WTC11 (cell line): ENCODE data around the gene ARSH. TPM values are rescaled to one million over a fixed set of nuclear protein-coding genes. Genes with fewer than 3 reads are reported as not detected.
"Not testable (repeated sequence)": the region's sequence is repeated elsewhere in the genome, so short reads cannot be mapped to it uniquely, and the experiment has no call there.

Experiments used
- ATAC-seq: fragments of 200-7000 bp; cut with Tn5 transposase; 2 replicates; pipeline ENCODE4 v1.10.0; 2021; ENCODE audit warnings: mild to moderate bottlenecking, moderate library complexity
- CTCF ChIA-PET: fragments of 300-600 bp; sonication (Branson Sonifier 250); formaldehyde crosslinking; loops from one replicate; lab custom pipeline; 2021; ENCODE audit warnings: antibody characterized with exemption; lab: Charles Lee
- POLR2A ChIA-PET: fragments of 350-600 bp; sonication (Branson Sonifier 250); formaldehyde crosslinking; loops from one replicate; lab custom pipeline; 2021; ENCODE audit warnings: antibody characterized with exemption; lab: Charles Lee
- DNase-seq: peaks from one replicate; pipeline ENCODE4 v3.0.0; 2021; ENCODE audit warnings: low spot score
- H3K27ac Mint-ChIP-seq: 2 replicates; pipeline ENCODE4 v1.8.0; 2021; ENCODE audit warnings: mixed read lengths
- H3K27me3 Mint-ChIP-seq: 2 replicates; pipeline ENCODE4 v1.8.0; 2021; ENCODE audit warnings: low read depth, mild to moderate bottlenecking, moderate library complexity, mixed read lengths
- H3K36me3 Mint-ChIP-seq: 2 replicates; pipeline ENCODE4 v1.8.0; 2021; ENCODE audit warnings: mixed read lengths
- H3K4me1 Mint-ChIP-seq: 2 replicates; pipeline ENCODE4 v1.8.0; 2022; ENCODE audit warnings: mixed read lengths
- H3K4me3 Mint-ChIP-seq: 2 replicates; pipeline ENCODE4 v1.8.0; 2021; ENCODE audit warnings: mild to moderate bottlenecking, moderate library complexity, mixed read lengths
- H3K9me3 Mint-ChIP-seq: 2 replicates; pipeline ENCODE4 v1.8.0; 2021; ENCODE audit warnings: mixed read lengths
- ESRRA ChIP-seq: sonication (generic); formaldehyde crosslinking; IDR thresholded peaks from 2 replicates; pipeline ENCODE4 v1.8.1; 2022; ENCODE audit warnings: mild to moderate bottlenecking, missing genetic modification reagents, borderline replicate concordance
- ETV6 ChIP-seq: sonication (generic); formaldehyde crosslinking; IDR thresholded peaks from 2 replicates; pipeline ENCODE4 v1.8.1; 2022; ENCODE audit warnings: mild to moderate bottlenecking, missing genetic modification reagents
- FOXK1 ChIP-seq: sonication (generic); formaldehyde crosslinking; IDR thresholded peaks from 2 replicates; pipeline ENCODE4 v1.8.0; 2022; ENCODE audit warnings: mild to moderate bottlenecking, moderate library complexity, missing genetic modification reagents
- FOXP1 ChIP-seq: sonication (generic); formaldehyde crosslinking; IDR thresholded peaks from 2 replicates; pipeline ENCODE4 v1.8.0; 2022; ENCODE audit warnings: missing genetic modification reagents, mild to moderate bottlenecking, moderate library complexity, borderline replicate concordance
- IRF1 ChIP-seq: sonication (generic); formaldehyde crosslinking; IDR thresholded peaks from 2 replicates; pipeline ENCODE4 v1.8.0; 2023; ENCODE audit warnings: missing genetic modification reagents
- JAZF1 ChIP-seq: fragments of 250-450 bp; sonication (Bioruptor Pico); IDR thresholded peaks from 2 replicates; pipeline ENCODE4 v1.9.0; 2021; ENCODE audit warnings: moderate library complexity, mild to moderate bottlenecking, inconsistent platforms
- MAX ChIP-seq: sonication (generic); formaldehyde crosslinking; IDR thresholded peaks from 2 replicates; pipeline ENCODE4 v1.8.0; 2022; ENCODE audit warnings: mild to moderate bottlenecking, missing genetic modification reagents
- NFE2L1 ChIP-seq: sonication (generic); formaldehyde crosslinking; IDR thresholded peaks from 2 replicates; pipeline ENCODE4 v1.8.1; 2023; ENCODE audit warnings: missing genetic modification reagents
- NR3C1 ChIP-seq: sonication (generic); formaldehyde crosslinking; conservative IDR thresholded peaks from 2 replicates; pipeline ENCODE4 v1.8.1; 2023; ENCODE audit warnings: low read depth, mild to moderate bottlenecking, missing genetic modification reagents
- SOX15 ChIP-seq: fragments of 250-450 bp; sonication (Bioruptor Pico); IDR thresholded peaks from 2 replicates; pipeline ENCODE4 v1.9.0; 2021; ENCODE audit warnings: mild to moderate bottlenecking
- USF1 ChIP-seq: sonication (generic); formaldehyde crosslinking; IDR thresholded peaks from 2 replicates; pipeline ENCODE4 v1.8.0; 2022; ENCODE audit warnings: mild to moderate bottlenecking, missing genetic modification reagents
- ZBTB21 ChIP-seq: sonication (generic); formaldehyde crosslinking; IDR thresholded peaks from 2 replicates; pipeline ENCODE4 v1.8.1; 2023; ENCODE audit warnings: mild to moderate bottlenecking, missing genetic modification reagents, borderline replicate concordance
- ZNF219 ChIP-seq: sonication (generic); formaldehyde crosslinking; IDR thresholded peaks from 2 replicates; pipeline ENCODE4 v1.8.0; 2023; ENCODE audit warnings: missing genetic modification reagents, mild to moderate bottlenecking, borderline replicate concordance
- ZSCAN18 ChIP-seq: fragments of 250-450 bp; sonication (Bioruptor Pico); IDR thresholded peaks from 2 replicates; pipeline ENCODE4 v2.1.2; 2022; ENCODE audit warnings: mild to moderate bottlenecking, moderate library complexity
- total RNA-seq: library from RNA; stranded (reverse); gene quantifications from 3 replicates; pipeline ENCODE4 v1.2.3, GENCODE V29; 2021
- TF ChIP-seq, protein P1 (sequence below): fragments of 250-450 bp; sonication (Bioruptor Pico); IDR thresholded peaks from 2 replicates; pipeline ENCODE4 v1.9.0; 2021; ENCODE audit warnings: mild to moderate bottlenecking

The ARSH gene
- total RNA-seq, 1 experiment from 2014 or later, result not detected

DNA sequence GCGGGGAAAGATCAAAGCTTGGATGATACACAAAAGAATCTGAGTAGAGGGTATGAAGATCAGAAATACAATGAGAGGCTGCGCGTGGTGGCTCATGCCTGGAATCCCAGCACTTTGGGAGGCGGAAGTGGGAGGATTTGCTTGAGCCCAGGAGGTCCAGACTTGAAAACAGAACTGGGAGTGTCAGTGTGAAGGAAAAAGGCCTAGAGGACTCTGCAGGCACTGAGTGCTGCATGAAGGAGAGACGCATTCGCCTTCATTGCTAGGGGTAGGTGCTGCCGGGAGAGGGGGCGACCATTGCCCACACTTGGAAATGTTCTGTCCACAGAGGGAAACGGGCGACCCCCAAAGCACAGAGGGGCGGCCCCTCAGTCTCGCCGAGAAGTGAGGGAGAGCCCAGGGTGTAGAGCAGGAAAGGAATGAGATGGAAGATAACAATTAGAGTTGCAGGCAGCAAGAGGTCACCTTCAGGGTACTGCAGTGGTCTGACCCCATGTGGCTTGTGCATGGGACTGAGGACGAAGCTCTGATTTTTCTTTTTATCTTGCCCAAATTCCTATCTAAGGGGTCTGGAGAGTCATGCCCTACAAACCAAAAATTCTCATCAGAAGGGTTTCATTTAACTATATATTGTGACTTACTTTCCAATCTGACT is 45.4 kb upstream of the ARSH start:
- ChIA-PET CTCF (no interaction called here), POLR2A (no interaction called here)
- Mint-ChIP-seq H3K27ac (peak overlapping the region; percentile 88), H3K9me3 (no peaks in the 10 kb centered on the region), H3K4me3 (peak overlapping the region; percentile 33), H3K27me3 (no peaks in the 10 kb centered on the region), H3K36me3 (peaks cover 7% of the 10 kb centered on the region), H3K4me1 (peaks cover 36% of the 10 kb centered on the region)
- DNase-seq (no peak), ATAC-seq (peak; percentile 61)
- TF ChIP-seq ZSCAN18, result no peak
- TF ChIP-seq MAX (CRISPR knock-in tag), result 0 out of 2 replicates have a peak, but pooled peaks have one; percentile 18

DNA sequence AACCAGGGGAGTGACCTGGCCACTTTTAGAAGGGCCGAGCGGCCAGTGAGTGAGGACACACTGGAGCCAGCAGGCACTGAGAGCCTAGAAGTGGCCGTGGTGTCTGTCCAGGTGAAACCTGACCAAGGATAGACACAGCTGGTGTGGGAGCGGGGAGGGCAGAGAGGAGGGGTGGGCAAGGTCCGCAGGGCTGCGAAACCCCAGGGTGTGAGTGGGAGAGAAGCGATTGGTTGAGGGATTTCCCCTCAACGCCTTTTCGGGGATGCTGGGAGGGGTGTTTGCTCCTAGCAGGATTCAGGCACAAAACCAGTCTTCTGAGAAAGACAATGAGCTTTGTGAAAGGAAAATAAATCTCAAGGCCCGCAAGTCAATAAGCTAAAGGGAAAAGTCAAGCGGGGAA is 44.0 kb upstream of the ARSH start:
- TF ChIP-seq USF1, result no peak
- no peak for TF ChIP-seq ESRRA (CRISPR knock-in tag)
- TF ChIP-seq NR3C1, result no peak
- no peak for TF ChIP-seq FOXK1 (CRISPR knock-in tag)
- no peak for TF ChIP-seq SOX15 (CRISPR knock-in tag)
- TF ChIP-seq ETV6 (CRISPR knock-in tag), result no peak
- no peak for TF ChIP-seq IRF1 (CRISPR knock-in tag)
- TF ChIP-seq NFE2L1 (CRISPR knock-in tag), result no peak
- TF ChIP-seq ZBTB21, result no peak
- TF ChIP-seq MAX (CRISPR knock-in tag), result no peak
- TF ChIP-seq ZNF219 (CRISPR knock-in tag), result no peak
- TF ChIP-seq FOXP1, result no peak
- no peak for TF ChIP-seq JAZF1 (CRISPR knock-in tag)
- TF ChIP-seq, protein P1, sequence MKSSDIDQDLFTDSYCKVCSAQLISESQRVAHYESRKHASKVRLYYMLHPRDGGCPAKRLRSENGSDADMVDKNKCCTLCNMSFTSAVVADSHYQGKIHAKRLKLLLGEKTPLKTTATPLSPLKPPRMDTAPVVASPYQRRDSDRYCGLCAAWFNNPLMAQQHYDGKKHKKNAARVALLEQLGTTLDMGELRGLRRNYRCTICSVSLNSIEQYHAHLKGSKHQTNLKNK (CRISPR knock-in tag), result no peak
- H3K4me3 Mint-ChIP-seq, result peak overlapping the region; percentile 24; the same call in 1 of the 2 replicates
- peak; percentile 11 for DNase-seq
- H3K27ac Mint-ChIP-seq, result peak overlapping the region; percentile 95
- H3K4me1 Mint-ChIP-seq, result peaks cover 37% of the 10 kb centered on the region
- H3K9me3 Mint-ChIP-seq, result no peaks in the 10 kb centered on the region
- ChIA-PET POLR2A (no interaction called here), CTCF (no interaction called here)
- ATAC-seq, result peak; percentile 32
- H3K36me3 Mint-ChIP-seq, result peaks cover 5% of the 10 kb centered on the region
- H3K27me3 Mint-ChIP-seq, result no peaks in the 10 kb centered on the region

GRCh38 chrX:2963449-2963848 is 42.9 kb upstream of the ARSH start:
- DNase-seq, CTCF ChIA-PET, H3K27me3 Mint-ChIP-seq, H3K36me3 Mint-ChIP-seq, ATAC-seq, POLR2A ChIA-PET, H3K27ac Mint-ChIP-seq, H3K9me3 Mint-ChIP-seq: not testable (repeated sequence)
- Mint-ChIP-seq H3K4me3 (peak overlapping the region; percentile 48; the same call in 1 of the 2 replicates), H3K4me1 (peaks cover 46% of the 10 kb centered on the region)

DNA sequence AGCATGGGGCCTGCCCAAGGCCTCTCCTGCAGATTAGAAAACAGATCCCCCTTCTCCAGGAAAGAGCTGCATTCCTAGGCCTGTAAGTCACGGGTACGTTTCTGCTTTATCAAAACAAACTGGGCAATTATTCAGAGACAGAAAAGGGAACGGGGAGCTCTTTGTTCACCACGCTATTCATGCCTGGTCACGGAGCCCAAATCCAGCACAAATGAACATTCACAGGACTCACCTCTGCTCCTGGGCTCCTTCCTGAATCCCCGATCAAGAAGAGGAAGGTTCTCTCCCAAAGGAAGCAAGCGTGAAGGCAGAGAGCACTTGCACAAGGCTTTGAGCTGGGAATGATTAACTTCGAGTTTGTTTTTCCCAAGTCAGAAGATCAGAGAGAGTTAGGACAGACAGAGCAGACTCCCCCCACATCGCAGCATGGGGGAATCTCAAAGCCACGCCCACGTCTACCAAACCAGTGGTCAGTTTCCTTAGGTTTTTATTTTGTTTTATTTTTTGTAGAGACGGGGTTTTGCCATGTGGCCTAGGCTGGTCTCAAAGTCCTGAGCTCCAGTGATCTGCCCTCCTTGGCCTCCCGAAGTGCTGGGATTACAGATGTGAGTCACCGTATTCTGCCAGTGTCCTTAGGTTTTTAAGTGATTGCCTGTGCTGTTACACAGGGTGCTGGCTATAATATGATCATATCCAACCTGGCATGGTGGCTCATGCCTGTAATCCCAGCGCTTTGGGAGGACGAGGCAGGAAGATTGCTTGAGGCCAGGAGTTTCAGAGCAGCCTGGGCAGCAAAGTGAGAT is 42.2 kb upstream of the ARSH start:
- peaks cover 53% of the 10 kb centered on the region for H3K4me1 Mint-ChIP-seq
- H3K9me3 Mint-ChIP-seq, POLR2A ChIA-PET, DNase-seq, CTCF ChIA-PET, H3K36me3 Mint-ChIP-seq, H3K27me3 Mint-ChIP-seq: not testable (repeated sequence)
- H3K27ac Mint-ChIP-seq, result peak overlapping the region; percentile 71
- ATAC-seq, result peak; percentile 10; the same call in 1 of the 2 replicates
- peak overlapping the region; percentile 48 for H3K4me3 Mint-ChIP-seq
